Inflammatory macrophage treated with lipopolysaccharide for 4 hours (primary cell): Measurements from ENCODE around the gene ALKBH1.
"Not testable (repeated sequence)": the region's sequence is repeated elsewhere in the genome, so short reads cannot be mapped to it uniquely, and the experiment has no call there.

Source experiments
- DNase-seq: peaks from one replicate; pipeline ENCODE4 v3.0.0-alpha.2; 2020

The ALKBH1 gene

GRCh38 chr14:77667331-77667730, 40.5 kb downstream of the ALKBH1 start:
- peak; percentile 64 for DNase-seq

- DNase-seq: no peak
Observed at GRCh38 chr14:77663293-77663692, 44.5 kb downstream of the ALKBH1 start.

GRCh38 chr14:77661562-77661961, 46.3 kb downstream of the ALKBH1 start:
- DNase-seq: not testable (repeated sequence)

- no peak for DNase-seq
Observed at GRCh38 chr14:77660754-77661153, 47.1 kb downstream of the ALKBH1 start.

- peak; percentile 96 for DNase-seq
Observed at GRCh38 chr14:77659831-77660230, 48.0 kb downstream of the ALKBH1 start.

GRCh38 chr14:77657280-77657679, 50.5 kb downstream of the ALKBH1 start:
- DNase-seq: peak; percentile 78

- no peak for DNase-seq
Observed at GRCh38 chr14:77654001-77654441, 53.8 kb downstream of the ALKBH1 start.

GRCh38 chr14:77649326-77649725, 58.5 kb downstream of the ALKBH1 start:
- DNase-seq: no peak

GRCh38 chr14:77648520-77649200, 59.2 kb downstream of the ALKBH1 start:
- DNase-seq: no peak

GRCh38 chr14:77647853-77648252, 60.0 kb downstream of the ALKBH1 start:
- DNase-seq: no peak

- no peak for DNase-seq
Observed at GRCh38 chr14:77646907-77647306, 60.9 kb downstream of the ALKBH1 start.

GRCh38 chr14:77645520-77646230, 62.1 kb downstream of the ALKBH1 start:
- no peak for DNase-seq

- DNase-seq: no peak
Observed at GRCh38 chr14:77642407-77642806, 65.4 kb downstream of the ALKBH1 start.

- peak; percentile 76 for DNase-seq
Observed at GRCh38 chr14:77641534-77642341, 66.1 kb downstream of the ALKBH1 start.

GRCh38 chr14:77640756-77641533, 66.9 kb downstream of the ALKBH1 start:
- peak; percentile 39 for DNase-seq

GRCh38 chr14:77638771-77639171, 69.1 kb downstream of the ALKBH1 start:
- peak; percentile 70 for DNase-seq

GRCh38 chr14:77635869-77636268, 72.0 kb downstream of the ALKBH1 start:
- DNase-seq: not testable (repeated sequence)

GRCh38 chr14:77635466-77635865, 72.4 kb downstream of the ALKBH1 start:
- DNase-seq: not testable (repeated sequence)

- no peak for DNase-seq
Observed at GRCh38 chr14:77630111-77630510, 77.7 kb downstream of the ALKBH1 start.

GRCh38 chr14:77625360-77625759, 82.5 kb downstream of the ALKBH1 start:
- no peak for DNase-seq

- DNase-seq: peak; percentile 22
Observed at GRCh38 chr14:77623201-77623600, 84.6 kb downstream of the ALKBH1 start.
